Type B pancreatic cell (in vitro differentiated cells): ENCODE measurements around the gene RDH16. TPM values are rescaled to one million over a fixed set of nuclear protein-coding genes. Genes with fewer than 3 reads are reported as not detected.
"Not testable (repeated sequence)": the region's sequence is repeated elsewhere in the genome, so short reads cannot be mapped to it uniquely, and the experiment has no call there.

Experiments used
- DNase-seq: peaks from one replicate; pipeline ENCODE4 v3.0.0; 2021; ENCODE audit warnings: mixed read lengths; ENCODE audit not compliant: unreplicated experiment; ENCODE audit errors: extremely low spot score
- H3K27ac Mint-ChIP-seq: 2 replicates; pipeline ENCODE4 v1.8.0; 2021; ENCODE audit warnings: mild to moderate bottlenecking, mixed read lengths
- H3K27me3 Mint-ChIP-seq: 2 replicates; pipeline ENCODE4 v1.8.0; 2021; ENCODE audit warnings: mixed read lengths
- H3K36me3 Mint-ChIP-seq: 2 replicates; pipeline ENCODE4 v1.8.0; 2021; ENCODE audit warnings: mixed read lengths
- H3K4me1 Mint-ChIP-seq: one replicate; pipeline ENCODE4 v1.8.0; 2021; ENCODE audit warnings: mixed read lengths; ENCODE audit not compliant: unreplicated experiment
- H3K4me3 Mint-ChIP-seq: 2 replicates; pipeline ENCODE4 v1.8.0; 2021; ENCODE audit warnings: mild to moderate bottlenecking, mixed read lengths
- H3K9me3 Mint-ChIP-seq: 2 replicates; pipeline ENCODE4 v1.8.0; 2021; ENCODE audit warnings: mixed read lengths
- total RNA-seq: library from RNA; stranded (reverse); gene quantifications from 2 replicates; pipeline ENCODE4 v1.2.1, GENCODE V29; 2021; ENCODE audit warnings: low replicate concordance
- TF ChIP-seq, protein P1 (sequence below): fragments of 200-600 bp; sonication (generic); conservative IDR thresholded peaks from 2 replicates; pipeline ENCODE4 v1.5.0; 2021; ENCODE audit warnings: antibody characterized with exemption, mild to moderate bottlenecking

RDH16 gene
- total RNA-seq, 1 donor from 2014 or later, result 0.68 TPM

DNA sequence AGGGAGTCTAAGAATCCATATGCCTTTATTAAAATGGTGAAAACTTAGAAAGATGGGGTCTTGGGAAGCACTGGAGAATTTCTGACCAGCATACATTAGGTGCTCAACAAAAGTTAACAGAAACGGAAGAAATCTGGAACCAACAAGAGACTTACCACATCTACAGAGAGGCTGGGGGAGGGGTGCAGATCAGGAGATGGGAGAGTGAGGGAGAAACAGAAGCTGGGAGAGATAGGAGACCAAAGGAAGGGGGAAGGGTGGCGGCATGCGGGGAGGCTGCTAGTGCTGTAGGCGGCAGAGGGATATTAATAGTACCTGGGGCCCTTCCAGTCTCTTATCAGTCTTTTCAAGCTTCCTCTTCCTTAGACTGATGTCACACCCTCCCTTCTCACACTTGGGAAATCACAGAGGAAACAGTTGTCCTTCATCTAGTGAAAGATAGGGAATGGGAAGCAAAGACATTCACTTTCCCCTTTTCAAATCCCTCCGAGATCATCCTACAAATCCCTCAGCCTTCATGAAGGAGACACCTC, 30.9 kb upstream of the RDH16 start:
- Mint-ChIP-seq H3K4me1 (peaks cover 4% of the 10 kb centered on the region), H3K36me3 (no peaks in the 10 kb centered on the region), H3K27me3 (peaks cover 7% of the 10 kb centered on the region), H3K9me3 (no peaks in the 10 kb centered on the region), H3K27ac (peak overlapping the region; percentile 19), H3K4me3 (no peak overlapping the region)
- TF ChIP-seq, protein P1, sequence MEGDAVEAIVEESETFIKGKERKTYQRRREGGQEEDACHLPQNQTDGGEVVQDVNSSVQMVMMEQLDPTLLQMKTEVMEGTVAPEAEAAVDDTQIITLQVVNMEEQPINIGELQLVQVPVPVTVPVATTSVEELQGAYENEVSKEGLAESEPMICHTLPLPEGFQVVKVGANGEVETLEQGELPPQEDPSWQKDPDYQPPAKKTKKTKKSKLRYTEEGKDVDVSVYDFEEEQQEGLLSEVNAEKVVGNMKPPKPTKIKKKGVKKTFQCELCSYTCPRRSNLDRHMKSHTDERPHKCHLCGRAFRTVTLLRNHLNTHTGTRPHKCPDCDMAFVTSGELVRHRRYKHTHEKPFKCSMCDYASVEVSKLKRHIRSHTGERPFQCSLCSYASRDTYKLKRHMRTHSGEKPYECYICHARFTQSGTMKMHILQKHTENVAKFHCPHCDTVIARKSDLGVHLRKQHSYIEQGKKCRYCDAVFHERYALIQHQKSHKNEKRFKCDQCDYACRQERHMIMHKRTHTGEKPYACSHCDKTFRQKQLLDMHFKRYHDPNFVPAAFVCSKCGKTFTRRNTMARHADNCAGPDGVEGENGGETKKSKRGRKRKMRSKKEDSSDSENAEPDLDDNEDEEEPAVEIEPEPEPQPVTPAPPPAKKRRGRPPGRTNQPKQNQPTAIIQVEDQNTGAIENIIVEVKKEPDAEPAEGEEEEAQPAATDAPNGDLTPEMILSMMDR, result no peak
- DNase-seq, result no peak

DNA sequence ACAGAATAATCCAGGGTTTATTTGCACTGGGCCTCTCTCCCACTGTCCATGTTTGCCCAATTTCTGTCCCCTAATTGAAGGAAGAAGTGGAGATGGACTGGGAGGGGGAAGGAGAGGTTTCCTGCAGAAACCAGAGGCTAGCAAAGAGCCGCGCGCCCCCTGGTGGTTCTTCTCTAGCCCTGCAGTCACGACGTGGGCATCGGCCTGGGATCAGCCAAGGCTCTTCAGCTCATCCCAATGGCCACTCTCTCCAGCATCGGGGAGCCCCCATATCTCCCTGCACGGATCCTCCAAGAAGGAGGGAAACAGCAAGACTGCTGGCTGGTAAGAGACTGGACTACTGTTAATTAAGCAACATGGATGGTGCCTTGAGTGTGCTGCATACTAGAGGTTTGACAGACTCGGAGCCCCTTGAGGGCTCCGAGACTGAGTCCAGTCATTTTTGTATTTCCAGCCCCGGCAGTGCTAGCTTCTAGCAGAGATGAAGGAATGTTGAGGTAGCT, 30.2 kb upstream of the RDH16 start:
- Mint-ChIP-seq H3K27ac (peak overlapping the region; percentile 43), H3K9me3 (no peaks in the 10 kb centered on the region), H3K36me3 (no peaks in the 10 kb centered on the region), H3K4me1 (peaks cover 4% of the 10 kb centered on the region), H3K4me3 (no peak overlapping the region), H3K27me3 (peaks cover 7% of the 10 kb centered on the region)
- peak; percentile 86 for DNase-seq
- TF ChIP-seq, protein P1, result peak; percentile 95

DNA sequence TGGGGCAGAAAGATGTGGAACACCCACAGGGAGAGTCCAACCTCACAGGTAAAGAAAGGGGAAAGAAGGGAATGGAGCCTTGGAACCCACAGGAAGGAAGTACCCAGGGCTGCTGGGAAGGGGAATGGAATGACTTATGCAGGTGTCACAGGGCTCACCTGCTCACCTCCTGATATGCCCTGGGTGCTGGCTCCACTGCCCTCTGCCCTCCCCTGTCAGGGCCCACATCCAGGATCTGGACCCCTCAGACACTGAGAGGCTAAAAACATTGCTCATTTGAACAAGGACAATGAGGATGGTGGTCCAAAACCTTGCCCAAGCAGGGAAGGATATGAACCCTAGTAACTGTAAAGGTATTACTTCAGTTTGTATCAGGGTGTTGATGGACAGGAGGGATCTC, 29.6 kb upstream of the RDH16 start:
- Mint-ChIP-seq H3K27ac (no peak overlapping the region), H3K4me1 (peaks cover 4% of the 10 kb centered on the region), H3K36me3 (no peaks in the 10 kb centered on the region), H3K27me3 (peaks cover 7% of the 10 kb centered on the region), H3K4me3 (no peak overlapping the region), H3K9me3 (no peaks in the 10 kb centered on the region)
- DNase-seq, result no peak
- TF ChIP-seq, protein P1, result no peak

DNA sequence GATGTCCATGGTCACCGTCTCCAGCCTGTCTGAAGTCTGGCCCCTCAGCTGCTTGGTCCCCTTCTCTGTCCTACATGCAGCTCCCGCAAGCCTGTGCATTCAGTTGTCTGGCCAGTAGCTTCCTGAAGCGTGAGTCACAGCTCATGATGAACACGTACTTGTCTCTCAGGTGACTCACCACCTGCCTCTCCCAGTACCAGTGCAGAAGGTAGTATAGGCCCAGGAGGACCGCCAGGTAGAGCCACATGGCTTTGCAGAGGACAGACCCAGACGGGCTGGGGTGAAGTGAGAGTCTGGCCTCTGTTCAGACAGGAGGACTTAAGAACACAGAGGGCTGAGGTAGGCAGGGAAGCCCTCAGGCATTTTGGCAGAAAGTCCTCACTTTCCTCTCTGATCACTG, 28.3 kb upstream of the RDH16 start:
- H3K36me3 Mint-ChIP-seq, H3K9me3 Mint-ChIP-seq, H3K4me1 Mint-ChIP-seq, H3K27me3 Mint-ChIP-seq, H3K4me3 Mint-ChIP-seq: not testable (repeated sequence)
- peak; percentile 62 for DNase-seq
- H3K27ac Mint-ChIP-seq, result peak overlapping the region; percentile 88

DNA sequence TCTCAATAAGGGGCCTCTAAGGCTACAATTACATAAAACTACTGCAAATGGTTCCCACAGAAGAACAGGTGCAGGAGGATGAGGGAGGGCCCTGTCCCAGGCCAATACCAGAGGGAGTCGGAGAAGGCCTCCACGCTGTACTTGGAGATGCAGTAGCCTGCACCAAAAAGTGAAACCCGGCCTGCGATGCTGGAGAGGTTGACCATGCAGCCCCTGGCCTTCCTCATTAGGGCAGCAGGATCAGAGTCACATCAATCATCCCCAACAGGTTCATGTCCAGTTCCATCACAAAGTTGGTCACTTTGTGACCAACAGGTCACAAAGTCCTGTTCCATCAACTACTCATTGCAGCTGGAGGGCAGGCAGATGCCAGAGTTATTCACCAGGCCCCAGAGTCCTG, 26.0 kb upstream of the RDH16 start:
- Mint-ChIP-seq H3K4me1 (peaks cover 4% of the 10 kb centered on the region), H3K9me3 (no peaks in the 10 kb centered on the region), H3K27me3 (peaks cover 3% of the 10 kb centered on the region), H3K36me3 (no peaks in the 10 kb centered on the region), H3K27ac (no peak overlapping the region), H3K4me3 (no peak overlapping the region)
- TF ChIP-seq, protein P1, result no peak
- no peak for DNase-seq

DNA sequence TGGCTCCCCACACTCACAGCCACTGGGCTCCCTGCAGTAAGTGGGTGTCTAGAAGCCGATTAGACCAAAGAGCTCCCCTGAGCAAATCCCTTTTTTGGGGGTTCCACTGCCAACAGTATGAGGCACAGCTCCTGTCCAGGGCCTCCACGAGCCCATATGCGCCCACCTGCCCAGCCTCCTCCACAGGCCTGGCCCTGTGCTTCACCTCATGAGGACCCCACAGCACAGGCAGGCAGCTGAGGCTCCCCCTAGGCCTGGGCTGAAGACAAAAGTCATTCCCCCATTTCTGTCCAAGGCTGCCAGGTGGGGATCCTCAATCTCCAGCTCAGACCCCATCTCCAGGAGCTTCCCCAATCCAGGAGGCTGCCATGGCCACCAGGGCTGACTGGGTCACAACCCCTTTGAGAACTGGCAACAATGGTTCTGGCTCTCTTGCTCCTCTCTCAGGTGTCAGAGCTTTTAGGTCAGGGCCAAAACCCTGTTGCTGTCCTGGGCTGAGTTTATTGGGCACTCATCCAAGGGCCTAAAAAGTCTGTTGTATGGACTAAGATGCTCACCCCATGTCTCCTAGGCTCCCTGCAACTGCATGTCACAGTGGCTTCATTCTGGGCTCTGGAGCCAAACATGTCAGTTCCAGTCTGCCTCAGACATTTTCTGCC, 25.3 kb upstream of the RDH16 start:
- not testable (repeated sequence) for H3K4me1 Mint-ChIP-seq, H3K36me3 Mint-ChIP-seq, H3K4me3 Mint-ChIP-seq, H3K27ac Mint-ChIP-seq, H3K27me3 Mint-ChIP-seq, DNase-seq, H3K9me3 Mint-ChIP-seq
